C4-2B (cell line): Measurements from ENCODE around the gene ELF1.

Source experiments
- ZFX ChIP-seq: fragments of 450-650 bp; IDR thresholded peaks from 2 replicates; pipeline ENCODE4 v1.6.1; 2017
- TF ChIP-seq, protein P1 (sequence below): fragments of 450-650 bp; conservative IDR thresholded peaks from 2 replicates; pipeline ENCODE4 v1.5.1; 2017; ENCODE audit warnings: mild to moderate bottlenecking

DNA sequence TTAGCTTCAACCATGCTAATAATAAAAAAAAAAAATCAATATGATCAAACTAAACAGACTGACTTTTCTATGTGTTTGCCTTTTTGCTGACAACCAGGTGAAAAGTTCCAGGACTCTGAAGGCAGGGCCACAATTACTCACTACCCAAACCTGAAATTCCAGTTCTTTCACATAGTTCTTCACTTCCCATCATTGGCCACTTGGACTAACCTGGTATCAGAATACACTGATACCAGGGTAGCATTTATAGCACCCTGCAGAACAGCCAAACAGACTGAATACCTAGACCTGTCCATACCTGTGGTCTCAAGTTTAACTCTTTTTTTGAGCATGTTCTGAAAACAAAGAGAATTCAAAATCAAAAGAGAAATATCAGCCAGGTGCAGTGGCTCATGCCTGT, 25.1 kb downstream of the ELF1 start:
- TF ChIP-seq, protein P1, sequence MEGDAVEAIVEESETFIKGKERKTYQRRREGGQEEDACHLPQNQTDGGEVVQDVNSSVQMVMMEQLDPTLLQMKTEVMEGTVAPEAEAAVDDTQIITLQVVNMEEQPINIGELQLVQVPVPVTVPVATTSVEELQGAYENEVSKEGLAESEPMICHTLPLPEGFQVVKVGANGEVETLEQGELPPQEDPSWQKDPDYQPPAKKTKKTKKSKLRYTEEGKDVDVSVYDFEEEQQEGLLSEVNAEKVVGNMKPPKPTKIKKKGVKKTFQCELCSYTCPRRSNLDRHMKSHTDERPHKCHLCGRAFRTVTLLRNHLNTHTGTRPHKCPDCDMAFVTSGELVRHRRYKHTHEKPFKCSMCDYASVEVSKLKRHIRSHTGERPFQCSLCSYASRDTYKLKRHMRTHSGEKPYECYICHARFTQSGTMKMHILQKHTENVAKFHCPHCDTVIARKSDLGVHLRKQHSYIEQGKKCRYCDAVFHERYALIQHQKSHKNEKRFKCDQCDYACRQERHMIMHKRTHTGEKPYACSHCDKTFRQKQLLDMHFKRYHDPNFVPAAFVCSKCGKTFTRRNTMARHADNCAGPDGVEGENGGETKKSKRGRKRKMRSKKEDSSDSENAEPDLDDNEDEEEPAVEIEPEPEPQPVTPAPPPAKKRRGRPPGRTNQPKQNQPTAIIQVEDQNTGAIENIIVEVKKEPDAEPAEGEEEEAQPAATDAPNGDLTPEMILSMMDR, result peak; percentile 29
- TF ChIP-seq ZFX, result no peak
